HEK293 (cell line): ENCODE results near the gene SRCIN1.
A peak's percentile ranks its signal among the peaks of the same experiment; 100 is the strongest.

Source experiments
- AEBP2 ChIP-seq: fragments of 450-650 bp; formaldehyde crosslinking; IDR thresholded peaks from 2 replicates; pipeline ENCODE4 v1.5.1; 2016; ENCODE audit warnings: missing biosample characterization, missing genetic modification characterization, borderline replicate concordance
- CTCF ChIP-seq: fragments of 450-650 bp; formaldehyde crosslinking; IDR thresholded peaks from 2 replicates; pipeline ENCODE4 v1.5.1; 2016; ENCODE audit warnings: missing biosample characterization, missing genetic modification characterization
- FEZF1 ChIP-seq: fragments of 450-650 bp; formaldehyde crosslinking; IDR thresholded peaks from 2 replicates; pipeline ENCODE4 v1.5.1; 2016; ENCODE audit warnings: missing biosample characterization, missing genetic modification characterization
- GLI4 ChIP-seq: fragments of 450-650 bp; formaldehyde crosslinking; IDR thresholded peaks from 2 replicates; pipeline ENCODE4 v1.5.1; 2016; ENCODE audit warnings: missing biosample characterization, missing genetic modification characterization
- KLF7 ChIP-seq: fragments of 450-650 bp; formaldehyde crosslinking; IDR thresholded peaks from 2 replicates; pipeline ENCODE4 v1.5.1; 2016; ENCODE audit warnings: missing biosample characterization, missing genetic modification characterization, borderline replicate concordance
- MYNN ChIP-seq: fragments of 450-650 bp; formaldehyde crosslinking; IDR thresholded peaks from 2 replicates; pipeline ENCODE4 v1.5.1; 2016; ENCODE audit warnings: missing biosample characterization, missing genetic modification characterization, borderline replicate concordance
- OVOL3 ChIP-seq: fragments of 450-650 bp; formaldehyde crosslinking; IDR thresholded peaks from 2 replicates; pipeline ENCODE4 v1.5.1; 2016; ENCODE audit warnings: missing biosample characterization, missing genetic modification characterization
- PBX3 ChIP-seq: sonication (generic); formaldehyde crosslinking; IDR thresholded peaks from 2 replicates; pipeline ENCODE4 v1.8.1; 2022; ENCODE audit warnings: mild to moderate bottlenecking, moderate library complexity, missing genetic modification reagents
- SP3 ChIP-seq: fragments of 450-650 bp; formaldehyde crosslinking; IDR thresholded peaks from 2 replicates; pipeline ENCODE4 v1.5.1; 2016; ENCODE audit warnings: missing biosample characterization, missing genetic modification characterization
- WT1 ChIP-seq: fragments of 450-650 bp; formaldehyde crosslinking; IDR thresholded peaks from 2 replicates; pipeline ENCODE4 v1.5.1; 2016; ENCODE audit warnings: missing biosample characterization, missing genetic modification characterization
- ZBTB1 ChIP-seq: fragments of 450-650 bp; formaldehyde crosslinking; IDR thresholded peaks from 2 replicates; pipeline ENCODE4 v1.5.1; 2016; ENCODE audit warnings: missing biosample characterization, missing genetic modification characterization
- ZBTB17 ChIP-seq: fragments of 450-650 bp; formaldehyde crosslinking; IDR thresholded peaks from 2 replicates; pipeline ENCODE4 v1.5.1; 2016; ENCODE audit warnings: missing biosample characterization, missing genetic modification characterization
- ZBTB26 ChIP-seq: fragments of 450-650 bp; formaldehyde crosslinking; optimal IDR thresholded peaks from 2 replicates; pipeline ENCODE3; 2016; ENCODE audit warnings: missing biosample characterization, mild to moderate bottlenecking, missing genetic modification characterization
- ZBTB48 ChIP-seq: fragments of 450-650 bp; formaldehyde crosslinking; IDR thresholded peaks from 2 replicates; pipeline ENCODE4 v1.5.1; 2016; ENCODE audit warnings: missing biosample characterization, missing genetic modification characterization
- ZFHX2 ChIP-seq: fragments of 450-650 bp; formaldehyde crosslinking; conservative IDR thresholded peaks from 2 replicates; pipeline ENCODE4 v1.5.1; 2016; ENCODE audit warnings: missing biosample characterization, missing genetic modification characterization
- ZNF10 ChIP-seq: fragments of 450-650 bp; formaldehyde crosslinking; IDR thresholded peaks from 2 replicates; pipeline ENCODE4 v1.5.1; 2017; ENCODE audit warnings: missing biosample characterization, missing genetic modification characterization
- ZNF148 ChIP-seq: fragments of 450-650 bp; formaldehyde crosslinking; IDR thresholded peaks from 2 replicates; pipeline ENCODE4 v1.5.0; 2017; ENCODE audit warnings: missing biosample characterization, missing genetic modification characterization, borderline replicate concordance
- ZNF239 ChIP-seq: fragments of 450-650 bp; formaldehyde crosslinking; IDR thresholded peaks from 2 replicates; pipeline ENCODE4 v1.5.1; 2016; ENCODE audit warnings: missing biosample characterization, missing genetic modification characterization
- ZNF292 ChIP-seq: fragments of 450-650 bp; formaldehyde crosslinking; IDR thresholded peaks from 2 replicates; pipeline ENCODE4 v1.5.1; 2016; ENCODE audit warnings: low read depth, missing biosample characterization, missing genetic modification characterization, borderline replicate concordance
- ZNF398 ChIP-seq: fragments of 450-650 bp; formaldehyde crosslinking; IDR thresholded peaks from 2 replicates; pipeline ENCODE4 v1.5.1; 2017; ENCODE audit warnings: missing biosample characterization, missing genetic modification characterization
- ZNF510 ChIP-seq: fragments of 450-650 bp; formaldehyde crosslinking; IDR thresholded peaks from 2 replicates; pipeline ENCODE4 v1.5.1; 2018; ENCODE audit warnings: mild to moderate bottlenecking, missing genetic modification characterization, missing biosample characterization; ENCODE audit not compliant: insufficient replicate concordance
- ZNF544 ChIP-seq: fragments of 450-650 bp; formaldehyde crosslinking; IDR thresholded peaks from 2 replicates; pipeline ENCODE4 v1.5.0; 2017; ENCODE audit warnings: missing biosample characterization, missing genetic modification characterization
- ZNF571 ChIP-seq: fragments of 450-650 bp; formaldehyde crosslinking; IDR thresholded peaks from 2 replicates; pipeline ENCODE4 v1.5.0; 2017; ENCODE audit warnings: missing biosample characterization, missing genetic modification characterization
- ZNF580 ChIP-seq: fragments of 450-650 bp; formaldehyde crosslinking; IDR thresholded peaks from 2 replicates; pipeline ENCODE4 v1.5.1; 2016; ENCODE audit warnings: missing biosample characterization, missing genetic modification characterization
- ZNF654 ChIP-seq: fragments of 450-650 bp; formaldehyde crosslinking; IDR thresholded peaks from 2 replicates; pipeline ENCODE4 v1.5.1; 2016; ENCODE audit warnings: low read depth, missing biosample characterization, missing genetic modification characterization
- ZSCAN5A ChIP-seq: fragments of 450-650 bp; formaldehyde crosslinking; IDR thresholded peaks from 2 replicates; pipeline ENCODE4 v1.5.1; 2016; ENCODE audit warnings: missing biosample characterization, missing genetic modification characterization

The SRCIN1 gene

GRCh38 chr17:38559051-38559879 is 46.5 kb downstream of the SRCIN1 start (continued):
- TF ChIP-seq ZFHX2: peak; percentile 90
- TF ChIP-seq ZNF580: no peak
- TF ChIP-seq WT1 (tag by site-specific recombination): no peak
- no peak for TF ChIP-seq MYNN (tag by site-specific recombination)
- no peak for TF ChIP-seq OVOL3 (tag by site-specific recombination)
- TF ChIP-seq ZNF510 (tag by site-specific recombination): no peak
- TF ChIP-seq KLF7 (tag by site-specific recombination): peak; percentile 94
- TF ChIP-seq ZNF239 (tag by site-specific recombination): no peak
- no peak for TF ChIP-seq ZNF571 (tag by site-specific recombination)
- no peak for TF ChIP-seq FEZF1 (tag by site-specific recombination)
- peak; percentile 93 for TF ChIP-seq CTCF
- peak; percentile 49; the same call in 1 of the 2 replicates for TF ChIP-seq ZNF10 (tag by site-specific recombination)
- no peak for TF ChIP-seq ZNF544 (tag by site-specific recombination)
- TF ChIP-seq GLI4 (tag by site-specific recombination): no peak
- TF ChIP-seq PBX3 (CRISPR knock-in tag): no peak
- TF ChIP-seq ZBTB17: peak; percentile 97
- TF ChIP-seq ZSCAN5A (tag by site-specific recombination): no peak
- TF ChIP-seq AEBP2: no peak
- TF ChIP-seq ZNF654: no peak
- no peak for TF ChIP-seq ZNF148
- TF ChIP-seq ZNF398: peak; percentile 64; the same call in 1 of the 2 replicates
- peak; percentile 97 for TF ChIP-seq SP3
- peak; percentile 98 for TF ChIP-seq ZBTB48 (tag by site-specific recombination)
- TF ChIP-seq ZBTB26: no peak
- no peak for TF ChIP-seq ZNF292 (tag by site-specific recombination)
- no peak for TF ChIP-seq ZBTB1 (tag by site-specific recombination)
